HG03280 (cell line): Measurements from ENCODE around the gene USP17L19.
"Not testable (repeated sequence)": the region's sequence is repeated elsewhere in the genome, so short reads cannot be mapped to it uniquely, and the experiment has no call there.

Experiments used
- ATAC-seq: cut with Tn5 transposase; IDR thresholded peaks from one replicate; pipeline ENCODE4 v1.9.1; 2021; ENCODE audit warnings: mild to moderate bottlenecking, moderate library complexity; ENCODE audit not compliant: unreplicated experiment

Gene USP17L19, protein sequence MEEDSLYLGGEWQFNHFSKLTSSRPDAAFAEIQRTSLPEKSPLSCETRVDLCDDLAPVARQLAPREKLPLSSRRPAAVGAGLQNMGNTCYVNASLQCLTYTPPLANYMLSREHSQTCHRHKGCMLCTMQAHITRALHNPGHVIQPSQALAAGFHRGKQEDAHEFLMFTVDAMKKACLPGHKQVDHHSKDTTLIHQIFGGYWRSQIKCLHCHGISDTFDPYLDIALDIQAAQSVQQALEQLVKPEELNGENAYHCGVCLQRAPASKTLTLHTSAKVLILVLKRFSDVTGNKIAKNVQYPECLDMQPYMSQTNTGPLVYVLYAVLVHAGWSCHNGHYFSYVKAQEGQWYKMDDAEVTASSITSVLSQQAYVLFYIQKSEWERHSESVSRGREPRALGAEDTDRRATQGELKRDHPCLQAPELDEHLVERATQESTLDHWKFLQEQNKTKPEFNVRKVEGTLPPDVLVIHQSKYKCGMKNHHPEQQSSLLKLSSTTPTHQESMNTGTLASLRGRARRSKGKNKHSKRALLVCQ

DNA sequence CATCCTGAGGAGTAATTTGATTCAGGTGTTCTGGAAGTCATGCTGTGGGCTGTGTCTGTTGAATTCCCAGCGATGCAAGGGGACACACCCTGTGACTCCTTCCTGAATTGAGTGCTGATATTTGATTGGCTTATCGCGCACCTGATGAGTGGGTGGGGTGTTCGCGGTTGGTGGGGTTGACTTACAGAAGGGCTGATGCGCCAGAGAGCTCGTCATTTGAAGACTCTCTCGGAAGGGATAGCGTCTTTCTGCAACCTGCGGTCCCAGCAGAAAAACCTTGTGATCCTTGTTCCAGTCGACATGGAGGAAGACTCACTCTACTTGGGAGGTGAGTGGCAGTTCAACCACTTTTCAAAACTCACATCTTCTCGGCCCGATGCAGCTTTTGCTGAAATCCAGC lies at the start of gene USP17L19:
TSS of gene USP17L19 (plus strand) at position 301 of the 400 bp plus-strand sequence. CDS start at position 301, 0 bp downstream.
- ATAC-seq, result not testable (repeated sequence)

DNA sequence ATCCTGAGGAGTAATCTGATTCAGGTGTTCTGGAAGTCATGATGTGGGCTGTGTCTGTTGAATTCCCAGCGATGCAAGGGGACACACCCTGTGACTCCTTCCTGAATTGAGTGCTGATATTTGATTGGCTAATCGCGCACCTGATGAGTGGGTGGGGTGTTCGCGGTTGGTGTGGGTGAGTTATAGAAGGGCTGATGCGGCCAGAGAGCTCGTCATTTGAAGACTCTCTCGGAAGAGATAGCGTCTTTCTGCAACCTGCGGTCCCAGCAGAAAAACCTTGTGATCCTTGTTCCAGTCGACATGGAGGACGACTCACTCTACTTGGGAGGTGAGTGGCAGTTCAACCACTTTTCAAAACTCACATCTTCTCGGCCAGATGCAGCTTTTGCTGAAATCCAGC lies 42.8 kb upstream of the USP17L19 start, which contains the start of gene USP17L10:
TSS of gene USP17L10 (plus strand) at position 301 of the 400 bp plus-strand sequence. CDS start at position 301, 0 bp downstream.
- not testable (repeated sequence) for ATAC-seq

GRCh38 chr4:9214701-9215100 lies 38.5 kb upstream of the USP17L19 start:
- ATAC-seq, result not testable (repeated sequence)

DNA sequence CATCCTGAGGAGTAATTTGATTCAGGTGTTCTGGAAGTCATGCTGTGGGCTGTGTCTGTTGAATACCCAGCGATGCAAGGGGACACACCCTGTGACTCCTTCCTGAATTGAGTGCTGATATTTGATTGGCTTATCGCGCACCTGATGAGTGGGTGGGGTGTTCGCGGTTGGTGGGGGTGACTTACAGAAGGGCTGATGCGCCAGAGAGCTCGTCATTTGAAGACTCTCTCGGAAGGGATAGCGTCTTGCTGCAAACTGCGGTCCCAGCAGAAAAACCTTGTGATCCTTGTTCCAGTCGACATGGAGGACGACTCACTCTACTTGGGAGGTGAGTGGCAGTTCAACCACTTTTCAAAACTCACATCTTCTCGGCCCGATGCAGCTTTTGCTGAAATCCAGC lies 38.1 kb upstream of the USP17L19 start, which contains the start of gene USP17L11:
TSS of gene USP17L11 (plus strand) at position 301 of the 400 bp plus-strand sequence. CDS start at position 301, 0 bp downstream.
- ATAC-seq, result not testable (repeated sequence)

GRCh38 chr4:9219852-9220251 lies 33.3 kb upstream of the USP17L19 start, which contains the start of gene USP17L12:
Gene USP17L12 (plus strand): TSS chr4:9220152. CDS start chr4:9220152, 0 bp downstream.
- not testable (repeated sequence) for ATAC-seq

GRCh38 chr4:9224596-9224995 lies 28.6 kb upstream of the USP17L19 start, which contains the start of gene USP17L13:
Gene USP17L13 (plus strand): TSS chr4:9224896. CDS start chr4:9224896, 0 bp downstream.
- ATAC-seq, result not testable (repeated sequence)

GRCh38 chr4:9230249-9230648 lies 22.9 kb upstream of the USP17L19 start:
- not testable (repeated sequence) for ATAC-seq

GRCh38 chr4:9234085-9234484 lies 19.1 kb upstream of the USP17L19 start, which contains the start of gene USP17L15:
Gene USP17L15 (plus strand): TSS chr4:9234385. CDS start chr4:9234385, 0 bp downstream.
- ATAC-seq, result not testable (repeated sequence)

- ATAC-seq, result not testable (repeated sequence)
Observed at GRCh38 chr4:9238461-9238860, 14.7 kb upstream of the USP17L19 start.

DNA sequence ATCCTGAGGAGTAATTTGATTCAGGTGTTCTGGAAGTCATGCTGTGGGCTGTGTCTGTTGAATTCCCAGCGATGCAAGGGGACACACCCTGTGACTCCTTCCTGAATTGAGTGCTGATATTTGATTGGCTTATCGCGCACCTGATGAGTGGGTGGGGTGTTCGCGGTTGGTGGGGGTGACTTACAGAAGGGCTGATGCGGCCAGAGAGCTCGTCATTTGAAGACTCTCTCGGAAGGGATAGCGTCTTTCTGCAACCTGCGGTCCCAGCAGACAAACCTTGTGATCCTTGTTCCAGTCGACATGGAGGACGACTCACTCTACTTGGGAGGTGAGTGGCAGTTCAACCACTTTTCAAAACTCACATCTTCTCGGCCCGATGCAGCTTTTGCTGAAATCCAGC lies 9.6 kb upstream of the USP17L19 start, which contains the start of gene USP17L17:
TSS of gene USP17L17 (plus strand) at position 301 of the 400 bp plus-strand sequence. CDS start at position 301, 0 bp downstream.
- ATAC-seq, result not testable (repeated sequence)

- not testable (repeated sequence) for ATAC-seq
Observed at GRCh38 chr4:9247953-9248680, 5.1 kb upstream of the USP17L19 start, which contains the start of gene USP17L18. Gene USP17L18 (plus strand): TSS chr4:9248630. CDS start chr4:9248630, 0 bp downstream.

DNA sequence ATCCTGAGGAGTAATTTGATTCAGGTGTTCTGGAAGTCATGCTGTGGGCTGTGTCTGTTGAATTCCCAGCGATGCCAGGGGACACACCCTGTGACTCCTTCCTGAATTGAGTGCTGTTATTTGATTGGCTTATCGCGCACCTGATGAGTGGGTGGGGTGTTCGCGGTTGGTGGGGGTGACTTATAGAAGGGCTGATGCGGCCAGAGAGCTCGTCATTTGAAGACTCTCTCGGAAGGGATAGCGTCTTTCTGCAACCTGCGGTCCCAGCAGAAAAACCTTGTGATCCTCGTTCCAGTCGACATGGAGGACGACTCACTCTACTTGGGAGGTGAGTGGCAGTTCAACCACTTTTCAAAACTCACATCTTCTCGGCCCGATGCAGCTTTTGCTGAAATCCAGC lies 4.6 kb downstream of the USP17L19 start, which contains the start of gene USP17L20:
TSS of gene USP17L20 (plus strand) at position 301 of the 400 bp plus-strand sequence. CDS start at position 301, 0 bp downstream.
- not testable (repeated sequence) for ATAC-seq

DNA sequence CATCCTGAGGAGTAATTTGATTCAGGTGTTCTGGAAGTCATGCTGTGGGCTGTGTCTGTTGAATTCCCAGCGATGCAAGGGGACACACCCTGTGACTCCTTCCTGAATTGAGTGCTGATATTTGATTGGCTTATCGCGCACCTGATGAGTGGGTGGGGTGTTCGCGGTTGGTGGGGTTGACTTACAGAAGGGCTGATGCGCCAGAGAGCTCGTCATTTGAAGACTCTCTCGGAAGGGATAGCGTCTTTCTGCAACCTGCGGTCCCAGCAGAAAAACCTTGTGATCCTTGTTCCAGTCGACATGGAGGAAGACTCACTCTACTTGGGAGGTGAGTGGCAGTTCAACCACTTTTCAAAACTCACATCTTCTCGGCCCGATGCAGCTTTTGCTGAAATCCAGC lies 9.4 kb downstream of the USP17L19 start, which contains the start of gene USP17L21:
TSS of gene USP17L21 (plus strand) at position 301 of the 400 bp plus-strand sequence. CDS start at position 301, 0 bp downstream.
- not testable (repeated sequence) for ATAC-seq

GRCh38 chr4:9267319-9267718 lies 14.1 kb downstream of the USP17L19 start, which contains the start of gene USP17L22:
Gene USP17L22 (plus strand): TSS chr4:9267619. CDS start chr4:9267619, 0 bp downstream.
- ATAC-seq, result not testable (repeated sequence)

GRCh38 chr4:9271719-9272118 lies 18.5 kb downstream of the USP17L19 start:
- ATAC-seq, result not testable (repeated sequence)
